Neural cell (in vitro differentiated cells): ENCODE results near the gene RAB3B. TPM values are rescaled to one million over a fixed set of nuclear protein-coding genes. Genes with fewer than 3 reads are reported as not detected.

Experiments
- H2AFZ ChIP-seq: fragments of 200-600, 300-800 bp; sonication (generic), shearing (Covaris generic); 2 replicates; pipeline ENCODE4 v1.6.0; 2014; ENCODE audit warnings: low read depth, mild to moderate bottlenecking, antibody characterized with exemption, low read length, moderate library complexity
- H3F3A ChIP-seq: fragments of 200-600 bp; shearing (Covaris generic); 2 replicates; pipeline ENCODE4 v1.6.1; 2016; ENCODE audit warnings: mild to moderate bottlenecking, moderate library complexity, mixed read lengths, antibody characterized with exemption, low read length; ENCODE audit not compliant: insufficient read depth, poor library complexity, severe bottlenecking
- H3K27ac ChIP-seq: fragments of 200-600, 300-800 bp; sonication (generic), shearing (Covaris generic); 2 replicates; pipeline ENCODE4 v1.5.1; 2014; ENCODE audit warnings: mild to moderate bottlenecking, low read length, moderate library complexity
- H3K27me3 ChIP-seq: fragments of 300-800, 200-600 bp; sonication (generic), shearing (Covaris generic); 2 replicates; pipeline ENCODE4 v1.6.0; 2014; ENCODE audit warnings: mild to moderate bottlenecking, low read depth, low read length, moderate library complexity; ENCODE audit not compliant: insufficient read depth
- H3K36me3 ChIP-seq: fragments of 300-800, 200-600 bp; sonication (generic), shearing (Covaris generic); 2 replicates; pipeline ENCODE4 v1.5.1; 2014; ENCODE audit warnings: mild to moderate bottlenecking, antibody characterized with exemption, low read length, moderate library complexity; ENCODE audit not compliant: insufficient read depth
- H3K4me2 ChIP-seq: fragments of 300-800, 200-600 bp; sonication (generic), shearing (Covaris generic); 2 replicates; pipeline ENCODE4 v1.6.0; 2014; ENCODE audit warnings: mild to moderate bottlenecking, low read length
- H3K4me3 ChIP-seq: fragments of 300-800, 200-600 bp; sonication (generic), shearing (Covaris generic); 2 replicates; pipeline ENCODE4 v1.5.1; 2014; ENCODE audit warnings: mild to moderate bottlenecking, low read length, moderate library complexity
- H3K79me2 ChIP-seq: fragments of 200-600 bp; shearing (Covaris generic); replicated peaks from 2 replicates; pipeline ENCODE4 v1.6.0; 2014; ENCODE audit warnings: mild to moderate bottlenecking, low read length, moderate library complexity; ENCODE audit not compliant: insufficient read depth
- H3K9ac ChIP-seq: fragments of 300-800, 200-600 bp; sonication (generic), shearing (Covaris generic); 2 replicates; pipeline ENCODE4 v1.6.1; 2016; ENCODE audit warnings: mild to moderate bottlenecking, low read length, mixed read lengths
- H3K9me2 ChIP-seq: fragments of 200-600 bp; shearing (Covaris generic); 2 replicates; pipeline ENCODE4 v1.6.1; 2016; ENCODE audit warnings: mild to moderate bottlenecking, low read length, mixed read lengths; ENCODE audit not compliant: insufficient read depth
- H3K9me3 ChIP-seq: fragments of 200-600, 300-800 bp; sonication (generic), shearing (Covaris generic); 2 replicates; pipeline ENCODE4 v1.6.1; 2016; ENCODE audit warnings: mild to moderate bottlenecking, mixed run types, low read length, moderate library complexity, mixed read lengths
- H4K20me1 ChIP-seq: fragments of 200-600 bp; shearing (Covaris generic); 2 replicates; pipeline ENCODE4 v1.6.1; 2016; ENCODE audit warnings: mild to moderate bottlenecking, mixed run types; ENCODE audit not compliant: insufficient read depth
- EP300 ChIP-seq: fragments of 450-650 bp; conservative IDR thresholded peaks from 2 replicates; pipeline ENCODE4 v1.6.1; 2014; ENCODE audit warnings: antibody characterized with exemption, mild to moderate bottlenecking, moderate library complexity; ENCODE audit not compliant: poor library complexity, severe bottlenecking
- EZH2 ChIP-seq: fragments of 200-600, 300-800 bp; shearing (Covaris generic), sonication (generic); IDR thresholded peaks from 2 replicates; pipeline ENCODE4 v1.6.1; 2014; ENCODE audit warnings: antibody characterized with exemption, low read length, borderline replicate concordance, mild to moderate bottlenecking; ENCODE audit not compliant: insufficient read depth, poor library complexity, severe bottlenecking
- MXI1 ChIP-seq: fragments of 450-650 bp; conservative IDR thresholded peaks from 2 replicates; pipeline ENCODE4 v1.6.1; 2014; ENCODE audit warnings: antibody characterized with exemption, mild to moderate bottlenecking; ENCODE audit not compliant: poor library complexity, severe bottlenecking
- POLR2AphosphoS5 ChIP-seq: IDR thresholded peaks from 2 replicates; pipeline ENCODE4 v1.6.1; 2012
- RAD21 ChIP-seq: fragments of 450-650 bp; conservative IDR thresholded peaks from 2 replicates; pipeline ENCODE4 v1.6.1; 2014; ENCODE audit warnings: antibody characterized with exemption, mild to moderate bottlenecking, moderate library complexity
- SMC3 ChIP-seq: fragments of 450-650 bp; conservative IDR thresholded peaks from 2 replicates; pipeline ENCODE4 v1.6.1; 2014; ENCODE audit warnings: antibody characterized with exemption, mild to moderate bottlenecking, moderate library complexity; ENCODE audit not compliant: poor library complexity
- TAF1 ChIP-seq: IDR thresholded peaks from 2 replicates; pipeline ENCODE4 v1.6.1; 2012; ENCODE audit warnings: low read depth
- polyA plus RNA-seq: library from polyadenylated mRNA; depleted of rRNA; stranded (reverse); fragments of >200 nt; gene quantifications from 2 replicates; pipeline ENCODE4 v1.2.3, GENCODE V29; 2014
- TF ChIP-seq, protein P1 (sequence below): fragments of 450-650 bp; IDR thresholded peaks from 2 replicates; pipeline ENCODE4 v1.5.1; 2014; ENCODE audit warnings: antibody characterized with exemption, mild to moderate bottlenecking, moderate library complexity; ENCODE audit not compliant: poor library complexity, severe bottlenecking
- TF ChIP-seq, protein P2 (sequence below): IDR thresholded peaks from 2 replicates; pipeline ENCODE4 v1.6.1; 2012; ENCODE audit warnings: borderline replicate concordance

The RAB3B gene
- polyA plus RNA-seq, 1 donor from 2014 or later = 15.0 TPM

DNA sequence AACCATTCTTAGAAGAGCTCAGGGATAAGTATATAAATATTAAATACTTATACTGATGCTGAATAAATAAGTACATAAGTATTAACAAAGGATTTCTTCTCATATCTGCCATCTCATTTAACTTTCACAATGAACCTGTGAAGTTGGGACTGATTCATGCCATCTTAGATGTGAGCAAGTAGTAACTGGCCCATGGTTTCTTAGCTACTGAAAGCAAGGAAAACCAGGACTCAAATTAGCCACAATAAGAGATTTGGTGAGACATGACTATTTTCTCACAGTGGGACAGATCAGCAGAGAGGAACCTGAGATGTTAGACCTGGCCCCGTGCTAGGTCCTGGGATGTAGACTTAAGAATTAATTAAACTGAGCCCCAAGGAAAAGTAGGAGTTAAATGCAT is 8.2 kb upstream of the RAB3B start:
- Histone ChIP-seq H3F3A (no peaks in the 10 kb centered on the region), H2AFZ (no peak overlapping the region), H3K9me3 (no peaks in the 10 kb centered on the region), H3K9me2 (no peaks in the 10 kb centered on the region), H3K9ac (no peak overlapping the region), H4K20me1 (no peaks in the 10 kb centered on the region), H3K36me3 (no peaks in the 10 kb centered on the region), H3K4me2 (no peak overlapping the region), H3K27me3 (no peaks in the 10 kb centered on the region), H3K27ac (no peak overlapping the region), H3K4me3 (no peak overlapping the region), H3K79me2 (no peaks in the 10 kb centered on the region)
- no peak for TF ChIP-seq EP300
- TF ChIP-seq, protein P1, sequence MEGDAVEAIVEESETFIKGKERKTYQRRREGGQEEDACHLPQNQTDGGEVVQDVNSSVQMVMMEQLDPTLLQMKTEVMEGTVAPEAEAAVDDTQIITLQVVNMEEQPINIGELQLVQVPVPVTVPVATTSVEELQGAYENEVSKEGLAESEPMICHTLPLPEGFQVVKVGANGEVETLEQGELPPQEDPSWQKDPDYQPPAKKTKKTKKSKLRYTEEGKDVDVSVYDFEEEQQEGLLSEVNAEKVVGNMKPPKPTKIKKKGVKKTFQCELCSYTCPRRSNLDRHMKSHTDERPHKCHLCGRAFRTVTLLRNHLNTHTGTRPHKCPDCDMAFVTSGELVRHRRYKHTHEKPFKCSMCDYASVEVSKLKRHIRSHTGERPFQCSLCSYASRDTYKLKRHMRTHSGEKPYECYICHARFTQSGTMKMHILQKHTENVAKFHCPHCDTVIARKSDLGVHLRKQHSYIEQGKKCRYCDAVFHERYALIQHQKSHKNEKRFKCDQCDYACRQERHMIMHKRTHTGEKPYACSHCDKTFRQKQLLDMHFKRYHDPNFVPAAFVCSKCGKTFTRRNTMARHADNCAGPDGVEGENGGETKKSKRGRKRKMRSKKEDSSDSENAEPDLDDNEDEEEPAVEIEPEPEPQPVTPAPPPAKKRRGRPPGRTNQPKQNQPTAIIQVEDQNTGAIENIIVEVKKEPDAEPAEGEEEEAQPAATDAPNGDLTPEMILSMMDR = no peak

DNA sequence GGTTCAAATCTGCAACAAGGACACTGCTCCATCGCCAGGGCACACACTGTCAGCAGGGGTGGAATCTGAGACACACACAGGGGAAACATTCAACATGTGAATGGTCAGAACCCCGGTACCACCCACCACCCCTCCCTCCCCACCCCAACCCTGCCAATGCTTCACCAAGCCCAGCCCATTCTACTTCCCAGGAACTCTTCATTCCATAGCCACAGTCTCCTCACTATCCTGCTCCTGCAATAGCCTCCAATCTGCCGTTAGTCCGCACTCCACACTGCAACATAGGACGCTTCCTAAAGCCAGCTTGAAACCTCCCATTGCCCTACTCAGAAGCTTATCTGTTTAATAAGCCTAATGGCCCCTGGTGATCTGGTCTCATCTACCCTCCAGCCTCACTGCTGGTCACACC is 7.5 kb upstream of the RAB3B start:
- Histone ChIP-seq H3K4me2 (no peak overlapping the region), H3K36me3 (no peaks in the 10 kb centered on the region), H3K27ac (no peak overlapping the region), H3K9me2 (no peaks in the 10 kb centered on the region), H3K9me3 (no peaks in the 10 kb centered on the region), H4K20me1 (no peaks in the 10 kb centered on the region), H3K27me3 (no peaks in the 10 kb centered on the region), H3K79me2 (no peaks in the 10 kb centered on the region), H2AFZ (no peak overlapping the region), H3K9ac (no peak overlapping the region), H3F3A (no peaks in the 10 kb centered on the region), H3K4me3 (no peak overlapping the region)
- TF ChIP-seq, protein P1 = no peak
- TF ChIP-seq TAF1 = no peak
- TF ChIP-seq POLR2AphosphoS5 = no peak
- no peak for TF ChIP-seq MXI1
- no peak for TF ChIP-seq SMC3

DNA sequence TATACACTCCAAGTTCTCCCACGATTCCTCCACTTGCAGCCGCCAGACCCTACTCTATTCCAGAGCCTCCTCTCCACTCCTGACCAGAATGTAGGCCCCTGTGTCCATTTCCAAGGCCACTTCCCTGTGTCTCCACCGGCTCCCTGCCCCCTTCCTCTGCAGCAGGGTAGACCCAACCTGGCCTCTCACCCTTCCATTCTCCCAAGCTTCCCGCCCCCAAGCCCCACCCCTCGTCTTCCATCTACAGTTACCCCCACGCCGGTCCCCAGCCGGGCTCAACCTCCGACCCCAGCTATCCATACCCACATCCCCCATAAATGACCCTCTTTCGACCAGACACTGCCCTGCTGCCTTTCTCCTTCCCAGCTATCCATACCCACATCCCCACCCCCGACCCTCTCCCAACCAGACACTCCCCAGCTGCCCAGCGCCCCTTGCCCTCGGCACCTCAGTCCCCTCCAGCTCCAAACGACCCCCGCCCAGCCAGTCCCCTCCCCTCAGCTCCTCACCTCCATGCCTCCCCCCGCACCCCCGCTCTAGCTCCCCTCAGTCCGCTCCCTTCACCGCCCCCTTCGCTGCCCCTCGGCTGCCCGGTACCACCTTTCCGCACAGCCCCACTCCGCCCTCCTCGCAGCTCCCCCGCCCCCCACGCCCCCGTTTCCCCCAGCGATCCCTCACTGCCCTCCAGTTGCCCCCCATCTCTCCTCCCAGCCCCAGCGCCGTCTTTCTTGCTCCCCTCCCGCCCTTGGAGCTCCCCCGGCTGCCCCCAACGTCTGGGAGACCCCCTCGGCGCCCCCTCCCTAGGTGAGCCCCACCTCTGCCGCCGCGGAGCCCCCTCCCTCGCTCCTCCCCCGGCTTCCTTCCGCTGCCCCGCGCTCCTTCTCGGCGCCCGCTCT is 670 bp downstream of the RAB3B start:
- TF ChIP-seq, protein P1 = no peak
- TF ChIP-seq RAD21 (no peak), MXI1 (no peak), EP300 (no peak), POLR2AphosphoS5 (no peak), TAF1 (no peak), SMC3 (no peak), EZH2 (no peak)
- TF ChIP-seq, protein P2, sequence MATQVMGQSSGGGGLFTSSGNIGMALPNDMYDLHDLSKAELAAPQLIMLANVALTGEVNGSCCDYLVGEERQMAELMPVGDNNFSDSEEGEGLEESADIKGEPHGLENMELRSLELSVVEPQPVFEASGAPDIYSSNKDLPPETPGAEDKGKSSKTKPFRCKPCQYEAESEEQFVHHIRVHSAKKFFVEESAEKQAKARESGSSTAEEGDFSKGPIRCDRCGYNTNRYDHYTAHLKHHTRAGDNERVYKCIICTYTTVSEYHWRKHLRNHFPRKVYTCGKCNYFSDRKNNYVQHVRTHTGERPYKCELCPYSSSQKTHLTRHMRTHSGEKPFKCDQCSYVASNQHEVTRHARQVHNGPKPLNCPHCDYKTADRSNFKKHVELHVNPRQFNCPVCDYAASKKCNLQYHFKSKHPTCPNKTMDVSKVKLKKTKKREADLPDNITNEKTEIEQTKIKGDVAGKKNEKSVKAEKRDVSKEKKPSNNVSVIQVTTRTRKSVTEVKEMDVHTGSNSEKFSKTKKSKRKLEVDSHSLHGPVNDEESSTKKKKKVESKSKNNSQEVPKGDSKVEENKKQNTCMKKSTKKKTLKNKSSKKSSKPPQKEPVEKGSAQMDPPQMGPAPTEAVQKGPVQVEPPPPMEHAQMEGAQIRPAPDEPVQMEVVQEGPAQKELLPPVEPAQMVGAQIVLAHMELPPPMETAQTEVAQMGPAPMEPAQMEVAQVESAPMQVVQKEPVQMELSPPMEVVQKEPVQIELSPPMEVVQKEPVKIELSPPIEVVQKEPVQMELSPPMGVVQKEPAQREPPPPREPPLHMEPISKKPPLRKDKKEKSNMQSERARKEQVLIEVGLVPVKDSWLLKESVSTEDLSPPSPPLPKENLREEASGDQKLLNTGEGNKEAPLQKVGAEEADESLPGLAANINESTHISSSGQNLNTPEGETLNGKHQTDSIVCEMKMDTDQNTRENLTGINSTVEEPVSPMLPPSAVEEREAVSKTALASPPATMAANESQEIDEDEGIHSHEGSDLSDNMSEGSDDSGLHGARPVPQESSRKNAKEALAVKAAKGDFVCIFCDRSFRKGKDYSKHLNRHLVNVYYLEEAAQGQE = no peak
- Histone ChIP-seq H3K27ac (no peak overlapping the region), H3K9ac (peak overlapping the region; percentile 66), H3K4me3 (peak overlapping the region; percentile 70), H2AFZ (peak overlapping the region; percentile 40), H3K4me2 (peak overlapping the region; percentile 27), H3K36me3 (no peaks in the 10 kb centered on the region), H3K27me3 (peaks cover 4% of the 10 kb centered on the region), H3K9me3 (no peaks in the 10 kb centered on the region), H3K79me2 (no peaks in the 10 kb centered on the region), H3K9me2 (no peaks in the 10 kb centered on the region), H3F3A (no peaks in the 10 kb centered on the region), H4K20me1 (no peaks in the 10 kb centered on the region)
